NOMO-1 treated with DMSO at 0.1 percent for 48 hours (cell line): ENCODE data around the gene RO60.

Experiments
- DNase-seq: peaks from one replicate; lab custom pipeline; 2025; ENCODE audit not compliant: unreplicated experiment; lab: John Stamatoyannopoulos, UW

RO60 gene

GRCh38 chr1:193104907-193105820, 45.8 kb downstream of the RO60 start, which contains the start of gene GLRX2:
Gene GLRX2, minus strand, starts transcription at chr1:193105414. Its CDS starts 32 bp downstream, at chr1:193105382.
- DNase-seq, result peak; percentile 68

GRCh38 chr1:193105821-193106177, 46.4 kb downstream of the RO60 start:
- DNase-seq, result no peak

- no peak for DNase-seq
Measured at GRCh38 chr1:193108471-193108870, 49.1 kb downstream of the RO60 start.
